Trophoblast cell (in vitro differentiated cells and primary cell): Measurements from ENCODE around the gene SAMD11.
A peak's percentile ranks its signal among the peaks of the same experiment; 100 is the strongest.

Experiments
- DNase-seq, 2 donors: peaks; one replicate each; pipeline ENCODE4 v3.0.0-alpha.2; 2016
- H2AFZ ChIP-seq: 2 replicates; pipeline ENCODE4 v1.6.1; 2013; ENCODE audit warnings: low read length, moderate library complexity, mild to moderate bottlenecking; ENCODE audit not compliant: insufficient read depth, poor library complexity
- H2AK5ac ChIP-seq: 2 replicates; pipeline ENCODE4 v1.6.1; 2013; ENCODE audit warnings: mild to moderate bottlenecking, low read length
- H2BK120ac ChIP-seq: 2 replicates; pipeline ENCODE4 v1.6.1; 2013; ENCODE audit warnings: low read length, mild to moderate bottlenecking, moderate library complexity; ENCODE audit not compliant: insufficient read depth, poor library complexity
- H2BK12ac ChIP-seq: 2 replicates; pipeline ENCODE4 v1.6.1; 2013; ENCODE audit warnings: mild to moderate bottlenecking, low read length, moderate library complexity
- H2BK5ac ChIP-seq: 2 replicates; pipeline ENCODE4 v1.6.1; 2013; ENCODE audit warnings: low read length, low read depth, moderate library complexity, mild to moderate bottlenecking; ENCODE audit not compliant: poor library complexity
- H3K14ac ChIP-seq: 2 replicates; pipeline ENCODE4 v1.6.1; 2013; ENCODE audit warnings: mild to moderate bottlenecking, low read length
- H3K18ac ChIP-seq: 2 replicates; pipeline ENCODE4 v1.6.1; 2013; ENCODE audit warnings: mild to moderate bottlenecking, low read length
- H3K23ac ChIP-seq: 2 replicates; pipeline ENCODE4 v1.6.1; 2013; ENCODE audit warnings: low read length
- H3K27ac ChIP-seq: 2 replicates; pipeline ENCODE4 v1.5.1; 2013; ENCODE audit warnings: low read depth, mild to moderate bottlenecking, inconsistent platforms, low read length, moderate library complexity
- H3K27me3 ChIP-seq: 2 replicates; pipeline ENCODE4 v1.6.1; 2013; ENCODE audit warnings: inconsistent platforms, mild to moderate bottlenecking, low read length, moderate library complexity; ENCODE audit not compliant: insufficient read depth
- H3K36me3 ChIP-seq, 2 experiments: 1 replicate in 1 of 2; 2 replicates in 1 of 2; pipeline ENCODE4 v1.6.1; 2013; ENCODE audit warnings: low read length in 2 of 2, mild to moderate bottlenecking in 2 of 2, moderate library complexity in 1 of 2; ENCODE audit not compliant: insufficient read depth in 2 of 2, control insufficient read depth in 1 of 2
- H3K4ac ChIP-seq: 2 replicates; pipeline ENCODE4 v1.6.1; 2013; ENCODE audit warnings: low read depth, mild to moderate bottlenecking, low read length, moderate library complexity
- H3K4me1 ChIP-seq, 2 experiments: 1 replicate in 1 of 2; 2 replicates in 1 of 2; pipeline ENCODE4 v1.6.1; 2013; ENCODE audit warnings: low read length in 2 of 2, mild to moderate bottlenecking in 2 of 2, moderate library complexity in 1 of 2; ENCODE audit not compliant: insufficient read depth in 2 of 2, control insufficient read depth in 1 of 2
- H3K4me2 ChIP-seq: 2 replicates; pipeline ENCODE4 v1.6.1; 2013; ENCODE audit warnings: inconsistent platforms, mild to moderate bottlenecking, low read length, moderate library complexity
- H3K4me3 ChIP-seq: 2 replicates; pipeline ENCODE4 v1.5.1; 2013; ENCODE audit warnings: mild to moderate bottlenecking, low read depth, low read length, inconsistent platforms
- H3K79me1 ChIP-seq: one replicate; pipeline ENCODE4 v1.6.1; 2013; ENCODE audit warnings: low read length
- H3K79me2 ChIP-seq: 2 replicates; pipeline ENCODE4 v1.6.1; 2013; ENCODE audit warnings: low read length, mild to moderate bottlenecking; ENCODE audit not compliant: control insufficient read depth, insufficient read depth, poor library complexity
- H3K9ac ChIP-seq: 2 replicates; pipeline ENCODE4 v1.6.1; 2013; ENCODE audit warnings: mild to moderate bottlenecking, low read length
- H3K9me3 ChIP-seq: 2 replicates; pipeline ENCODE4 v1.6.1; 2013; ENCODE audit warnings: low read depth, mild to moderate bottlenecking, control low read depth, inconsistent platforms, low read length; ENCODE audit not compliant: insufficient read depth
- H4K12ac ChIP-seq: 2 replicates; pipeline ENCODE4 v1.6.1; 2013; ENCODE audit warnings: low read depth, mild to moderate bottlenecking, low read length, moderate library complexity
- H4K8ac ChIP-seq: 2 replicates; pipeline ENCODE4 v1.6.1; 2013; ENCODE audit warnings: low read depth, mild to moderate bottlenecking, low read length, moderate library complexity
- H4K91ac ChIP-seq: one replicate; pipeline ENCODE4 v1.6.1; 2013; ENCODE audit warnings: low read depth, mild to moderate bottlenecking, low read length, moderate library complexity
- WGBS: extraction: QIAGEN DNeasy Blood & Tissue Kit; methylation state at CpG from one replicate; pipeline ENCODE4 v1.1.7; 2013; ENCODE audit warnings: missing lambda C conversion rate; ENCODE audit not compliant: insufficient read length, insufficient coverage; ENCODE audit errors: extremely low coverage; 5-methylcytosine and 5-hydroxymethylcytosine counted together

Gene SAMD11

GRCh38 chr1:967466-968343, 44.0 kb downstream of the SAMD11 start:
- H4K8ac ChIP-seq: no peak overlapping the region
- no peak overlapping the region for H3K18ac ChIP-seq
- no peak overlapping the region for H3K4me3 ChIP-seq
- no peak overlapping the region for H3K4ac ChIP-seq
- H3K36me3 ChIP-seq: peaks cover 15 to 23% of the 10 kb centered on the region in 2 experiments
- H3K27ac ChIP-seq: no peak overlapping the region
- H3K9me3 ChIP-seq: peaks cover 1% of the 10 kb centered on the region
- no peak overlapping the region for H3K4me2 ChIP-seq
- H3K9ac ChIP-seq: no peak overlapping the region
- H3K79me2 ChIP-seq: no peaks in the 10 kb centered on the region
- no peak overlapping the region for H2AK5ac ChIP-seq
- no peak overlapping the region for H2BK5ac ChIP-seq
- H3K14ac ChIP-seq: no peak overlapping the region
- H2BK120ac ChIP-seq: no peak overlapping the region
- peaks cover 3% of the 10 kb centered on the region for H3K27me3 ChIP-seq
- no peak overlapping the region for H4K91ac ChIP-seq
- H2BK12ac ChIP-seq: no peak overlapping the region
- H3K4me1 ChIP-seq: peaks cover 18 to 23% of the 10 kb centered on the region in 2 experiments
- DNase-seq: no peak
- no peak overlapping the region for H3K23ac ChIP-seq
- WGBS: no CpG with 5 or more reads among the region's 23 CpGs
- no peak overlapping the region for H2AFZ ChIP-seq
- H4K12ac ChIP-seq: no peak overlapping the region
- H3K79me1 ChIP-seq: peaks cover 4% of the 10 kb centered on the region

- H3K79me2 ChIP-seq: no peaks in the 10 kb centered on the region
- no peak for DNase-seq
- peak overlapping the region; percentile 31 for H3K4me3 ChIP-seq
- H3K18ac ChIP-seq: no peak overlapping the region
- H3K4ac ChIP-seq: no peak overlapping the region
- H3K79me1 ChIP-seq: peaks cover 4% of the 10 kb centered on the region
- H2BK5ac ChIP-seq: no peak overlapping the region
- H3K9ac ChIP-seq: peak overlapping the region; percentile 36
- WGBS: no CpG with 5 or more reads among the region's 15 CpGs
- peak overlapping the region; percentile 98 for H3K23ac ChIP-seq
- H2BK12ac ChIP-seq: no peak overlapping the region
- no peak overlapping the region for H2AFZ ChIP-seq
- peaks cover 1% of the 10 kb centered on the region for H3K9me3 ChIP-seq
- no peak overlapping the region for H2BK120ac ChIP-seq
- no peak overlapping the region for H2AK5ac ChIP-seq
- no peak overlapping the region for H4K8ac ChIP-seq
- no peak overlapping the region for H3K14ac ChIP-seq
- H4K12ac ChIP-seq: no peak overlapping the region
- H3K36me3 ChIP-seq: peaks cover 3 to 8% of the 10 kb centered on the region in 2 experiments
- peaks cover 18 to 23% of the 10 kb centered on the region in 2 experiments for H3K4me1 ChIP-seq
- no peak overlapping the region for H3K4me2 ChIP-seq
- peaks cover 3% of the 10 kb centered on the region for H3K27me3 ChIP-seq
- no peak overlapping the region for H4K91ac ChIP-seq
- no peak overlapping the region for H3K27ac ChIP-seq
Measured at GRCh38 chr1:969260-969855, 45.6 kb downstream of the SAMD11 start.

GRCh38 chr1:970242-970972, 46.7 kb downstream of the SAMD11 start:
- DNase-seq: no peak
- Histone ChIP-seq H2AK5ac (no peak overlapping the region), H2AFZ (no peak overlapping the region), H3K9me3 (peaks cover 1% of the 10 kb centered on the region), H3K14ac (no peak overlapping the region), H3K9ac (no peak overlapping the region), H2BK12ac (no peak overlapping the region), H2BK120ac (no peak overlapping the region), H3K36me3 (peaks cover under 1% of the 10 kb centered on the region in 2 experiments), H3K4me2 (no peak overlapping the region), H3K4ac (no peak overlapping the region), H3K4me1 (peaks cover 18 to 24% of the 10 kb centered on the region in 2 experiments), H3K27me3 (peaks cover 3% of the 10 kb centered on the region), H4K8ac (no peak overlapping the region), H3K79me1 (peaks cover 4% of the 10 kb centered on the region), H4K91ac (no peak overlapping the region), H3K4me3 (no peak overlapping the region), H4K12ac (no peak overlapping the region), H3K18ac (no peak overlapping the region), H3K23ac (no peak overlapping the region), H3K79me2 (no peaks in the 10 kb centered on the region), H3K27ac (no peak overlapping the region), H2BK5ac (no peak overlapping the region)
- WGBS: no CpG with 5 or more reads among the region's 33 CpGs

- Histone ChIP-seq H3K23ac (no peak overlapping the region), H3K18ac (no peak overlapping the region), H2BK120ac (no peak overlapping the region), H4K91ac (no peak overlapping the region), H2BK5ac (no peak overlapping the region), H4K8ac (no peak overlapping the region), H3K36me3 (no peaks in the 10 kb centered on the region), H3K79me1 (peaks cover 4% of the 10 kb centered on the region), H4K12ac (no peak overlapping the region), H3K9ac (no peak overlapping the region), H2AFZ (no peak overlapping the region), H3K27ac (no peak overlapping the region), H3K4me3 (no peak overlapping the region), H3K27me3 (peaks cover 3% of the 10 kb centered on the region), H3K4me1 (peaks cover 14 to 25% of the 10 kb centered on the region in 2 experiments), H2BK12ac (no peak overlapping the region), H2AK5ac (no peak overlapping the region), H3K9me3 (peaks cover 1% of the 10 kb centered on the region), H3K79me2 (no peaks in the 10 kb centered on the region), H3K14ac (no peak overlapping the region), H3K4me2 (no peak overlapping the region), H3K4ac (no peak overlapping the region)
- WGBS: no CpG with 5 or more reads among the region's 42 CpGs
- no peak for DNase-seq
Measured at GRCh38 chr1:970973-971730, 47.4 kb downstream of the SAMD11 start.
